HG03135 (cell line): Measurements from ENCODE around the gene FGG.
A peak's percentile ranks its signal among the peaks of the same experiment; 100 is the strongest.

Experiments
- ATAC-seq: cut with Tn5 transposase; IDR thresholded peaks from one replicate; pipeline ENCODE4 v1.9.1; 2021; ENCODE audit warnings: mild to moderate bottlenecking, moderate library complexity; ENCODE audit not compliant: unreplicated experiment

The FGG gene

DNA sequence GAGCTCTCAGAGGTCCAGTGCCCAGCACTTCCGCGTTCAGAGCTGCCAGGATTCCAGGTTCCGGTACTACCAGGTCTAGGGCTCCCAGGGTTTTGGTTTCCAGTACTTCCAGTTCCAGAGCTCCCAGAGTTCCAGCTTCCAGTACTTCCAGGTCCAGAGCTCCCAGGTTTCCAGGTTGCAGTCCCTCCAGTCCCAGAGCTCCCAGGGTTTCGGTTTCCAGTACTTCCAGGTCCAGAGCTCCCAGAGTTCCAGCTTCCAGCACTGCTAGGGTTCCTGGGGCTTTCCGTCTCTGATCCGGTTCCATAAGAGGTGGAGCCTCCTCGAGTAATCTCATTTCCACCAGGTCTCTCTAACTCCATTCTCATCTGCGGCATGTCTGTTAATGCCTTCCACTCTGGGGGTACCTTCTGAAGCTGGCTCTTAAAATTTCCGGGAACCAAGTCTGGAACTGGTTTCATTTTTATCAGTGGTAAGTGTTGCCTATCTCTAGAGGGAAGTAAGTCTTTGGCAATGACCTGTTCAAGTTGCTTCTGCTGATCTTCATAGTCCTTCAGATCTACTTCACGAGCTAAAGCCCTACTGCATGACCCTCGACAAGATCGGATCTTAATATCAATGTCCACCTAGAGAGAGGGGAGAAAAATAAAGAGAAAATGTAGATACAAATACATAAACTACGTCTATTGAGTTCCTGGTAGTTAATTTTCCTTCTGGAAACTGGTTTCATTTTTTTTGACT lies 26.0 kb downstream of the FGG start:
- ATAC-seq = no peak

DNA sequence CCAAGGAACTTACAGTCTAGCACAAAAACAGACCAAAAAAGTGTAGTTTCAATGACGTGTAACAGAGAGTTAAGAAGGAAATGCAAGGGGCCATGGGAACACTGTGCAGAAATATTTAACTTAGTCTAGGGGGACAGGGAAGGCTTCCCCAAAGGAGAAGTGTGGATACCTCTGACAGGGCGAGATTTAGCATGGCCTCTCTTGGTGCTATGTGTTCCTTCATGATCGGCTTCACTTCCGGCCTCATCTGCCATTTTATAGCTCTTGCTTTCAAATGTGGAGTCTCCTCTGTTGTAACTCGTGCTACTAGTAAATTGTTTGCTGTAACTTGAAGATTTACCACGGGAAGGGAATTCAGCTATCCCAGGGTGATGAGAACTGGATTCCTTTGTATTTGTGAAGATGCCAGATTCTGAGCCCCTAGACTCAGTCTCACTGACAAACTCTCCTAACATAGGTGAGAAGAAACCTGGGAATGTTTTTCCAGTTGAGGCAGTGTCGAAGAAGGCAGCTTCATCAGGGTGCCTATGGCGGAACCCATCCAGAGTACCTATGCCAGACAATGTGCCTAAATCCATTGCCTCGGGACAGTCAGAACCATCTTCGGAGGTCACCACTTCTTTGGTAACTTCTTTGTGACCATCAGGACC lies 27.0 kb downstream of the FGG start:
- ATAC-seq = no peak

GRCh38 chr4:154584259-154584658 lies 28.2 kb downstream of the FGG start:
- no peak for ATAC-seq

DNA sequence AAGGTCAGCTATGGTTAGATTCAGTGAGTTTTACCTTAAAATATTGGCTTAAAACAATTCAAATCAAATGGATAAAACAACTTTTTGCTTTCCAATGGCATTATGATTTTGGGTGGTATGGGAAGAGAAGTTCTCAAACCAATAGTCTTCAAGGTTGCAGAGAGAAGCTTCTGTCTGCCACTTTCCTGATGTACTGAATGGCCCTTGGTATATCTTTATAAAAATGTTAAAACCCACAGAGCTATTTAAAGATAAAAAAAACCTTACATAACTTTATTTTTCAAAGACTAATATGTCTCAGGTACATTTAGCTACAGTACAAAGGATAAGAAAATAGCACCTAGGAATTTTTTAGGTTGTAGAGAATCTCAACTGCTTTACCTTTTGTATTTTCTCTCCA lies 28.8 kb downstream of the FGG start:
- no peak for ATAC-seq

DNA sequence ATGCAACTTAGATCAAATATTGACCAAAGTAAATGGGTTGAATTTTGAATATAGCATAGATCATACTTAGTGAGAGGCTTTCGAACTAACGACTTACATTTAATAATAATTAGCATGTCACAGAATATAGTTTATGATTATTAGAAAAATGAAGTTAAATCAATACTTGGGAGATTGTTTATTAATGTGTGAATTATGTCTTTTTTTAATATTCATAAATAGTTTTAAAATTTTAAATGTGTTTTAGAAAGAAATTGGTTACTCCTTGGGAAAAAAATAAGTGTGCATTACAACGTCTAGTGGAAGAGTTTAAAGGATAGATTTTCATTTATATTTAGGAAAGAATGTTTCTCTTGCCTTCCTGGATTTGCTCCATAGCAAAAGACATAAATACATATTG lies 29.2 kb downstream of the FGG start:
- ATAC-seq = no peak

DNA sequence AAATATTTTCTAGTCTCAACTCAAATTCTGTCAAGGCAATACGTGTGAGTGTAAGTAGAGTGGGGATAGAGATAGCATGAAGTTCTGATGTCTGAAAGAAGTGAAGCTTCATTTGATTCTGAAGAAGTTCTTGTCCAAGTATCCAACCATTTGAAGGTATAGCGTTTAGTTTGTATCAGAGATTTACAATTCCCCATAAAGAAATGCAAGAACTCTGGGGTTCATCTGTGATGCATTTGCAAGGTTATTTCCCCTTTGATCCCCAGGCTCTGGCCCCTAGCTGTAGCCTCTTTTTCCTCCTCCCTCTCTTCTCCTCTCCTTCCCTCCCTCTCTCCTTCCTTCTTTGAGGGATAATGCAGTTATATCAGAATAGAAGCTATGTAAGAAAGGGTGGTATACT lies 29.7 kb downstream of the FGG start:
- ATAC-seq = no peak

GRCh38 chr4:154579927-154580326 lies 32.5 kb downstream of the FGG start:
- ATAC-seq = no peak

- no peak for ATAC-seq
Observed at GRCh38 chr4:154578919-154579318, 33.5 kb downstream of the FGG start.

GRCh38 chr4:154577324-154577723 lies 35.1 kb downstream of the FGG start:
- ATAC-seq = no peak

- ATAC-seq = no peak
Observed at GRCh38 chr4:154574311-154574710, 38.1 kb downstream of the FGG start.

DNA sequence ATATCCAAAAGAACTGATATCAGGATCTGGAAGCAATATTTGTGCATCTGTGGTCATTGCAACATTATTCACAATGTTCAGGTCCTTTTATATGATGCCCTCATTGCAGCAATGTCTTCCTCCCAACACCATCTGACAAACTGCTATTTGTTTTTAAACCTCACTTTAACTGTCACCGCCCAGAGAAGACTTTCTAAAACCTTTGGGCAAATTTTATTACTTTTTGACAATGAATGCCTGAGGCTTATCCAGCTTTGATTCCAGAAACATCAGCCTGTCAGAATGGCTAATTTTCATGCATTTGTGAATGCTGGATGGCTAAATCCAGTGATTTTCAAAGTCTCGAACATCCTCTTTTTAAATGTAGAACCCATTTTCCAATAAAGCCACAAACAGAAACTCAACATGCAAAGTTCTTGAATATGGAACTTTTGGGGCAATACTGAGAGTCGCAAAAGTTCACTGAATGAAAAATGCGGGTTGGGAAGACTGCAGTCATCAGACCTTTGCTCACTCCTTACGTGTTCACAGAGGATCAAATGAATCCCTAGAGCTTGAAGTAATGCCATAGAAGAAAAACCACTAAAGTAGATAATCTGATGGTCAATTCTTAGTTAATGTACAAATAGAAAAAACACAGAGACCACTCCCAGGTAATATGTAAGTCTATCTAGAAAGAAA lies 39.1 kb downstream of the FGG start:
- ATAC-seq = no peak

DNA sequence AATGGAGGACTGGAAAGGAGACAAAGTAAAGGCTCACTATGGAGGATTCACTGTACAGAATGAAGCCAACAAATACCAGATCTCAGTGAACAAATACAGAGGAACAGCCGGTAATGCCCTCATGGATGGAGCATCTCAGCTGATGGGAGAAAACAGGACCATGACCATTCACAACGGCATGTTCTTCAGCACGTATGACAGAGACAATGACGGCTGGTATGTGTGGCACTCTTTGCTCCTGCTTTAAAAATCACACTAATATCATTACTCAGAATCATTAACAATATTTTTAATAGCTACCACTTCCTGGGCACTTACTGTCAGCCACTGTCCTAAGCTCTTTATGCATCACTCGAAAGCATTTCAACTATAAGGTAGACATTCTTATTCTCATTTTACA lies 42.9 kb downstream of the FGG start:
- ATAC-seq = no peak

DNA sequence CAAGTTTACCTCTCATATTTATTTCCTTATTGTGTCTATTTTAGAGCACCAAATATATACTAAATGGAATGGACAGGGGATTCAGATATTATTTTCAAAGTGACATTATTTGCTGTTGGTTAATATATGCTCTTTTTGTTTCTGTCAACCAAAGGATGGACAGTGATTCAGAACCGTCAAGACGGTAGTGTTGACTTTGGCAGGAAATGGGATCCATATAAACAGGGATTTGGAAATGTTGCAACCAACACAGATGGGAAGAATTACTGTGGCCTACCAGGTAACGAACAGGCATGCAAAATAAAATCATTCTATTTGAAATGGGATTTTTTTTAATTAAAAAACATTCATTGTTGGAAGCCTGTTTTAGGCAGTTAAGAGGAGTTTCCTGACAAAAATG lies 43.4 kb downstream of the FGG start:
- no peak for ATAC-seq

DNA sequence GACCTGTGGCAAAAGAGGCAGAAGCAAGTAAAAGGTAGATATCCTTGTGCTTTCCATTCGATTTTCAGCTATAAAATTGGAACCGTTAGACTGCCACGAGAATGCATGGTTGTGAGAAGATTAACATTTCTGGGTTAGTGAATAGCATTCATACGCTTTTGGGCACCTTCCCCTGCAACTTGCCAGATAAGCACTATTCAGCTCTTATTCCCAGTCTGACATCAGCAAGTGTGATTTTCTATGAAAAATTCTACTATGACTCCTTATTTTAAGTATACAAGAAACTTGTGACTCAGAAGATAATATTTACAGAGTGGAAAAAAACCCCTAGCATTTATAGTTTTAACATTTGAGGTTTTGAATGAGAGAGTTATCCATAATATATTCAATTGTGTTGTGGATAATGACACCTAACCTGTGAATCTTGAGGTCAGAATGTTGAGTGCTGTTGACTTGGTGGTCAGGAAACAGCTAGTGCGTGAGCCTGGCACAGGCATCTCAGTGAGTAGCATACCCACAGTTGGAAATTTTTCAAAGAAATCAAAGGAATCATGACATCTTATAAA lies 45.7 kb downstream of the FGG start:
- ATAC-seq = no peak

GRCh38 chr4:154565704-154566103 lies 46.8 kb downstream of the FGG start:
- no peak for ATAC-seq

GRCh38 chr4:154564311-154564710 lies 48.1 kb downstream of the FGG start:
- no peak for ATAC-seq

GRCh38 chr4:154562697-154563254 lies 49.7 kb downstream of the FGG start, which contains the start of gene FGB:
Gene FGB (plus strand): TSS chr4:154563011. CDS start chr4:154563019, 8 bp downstream.
- ATAC-seq = no peak

DNA sequence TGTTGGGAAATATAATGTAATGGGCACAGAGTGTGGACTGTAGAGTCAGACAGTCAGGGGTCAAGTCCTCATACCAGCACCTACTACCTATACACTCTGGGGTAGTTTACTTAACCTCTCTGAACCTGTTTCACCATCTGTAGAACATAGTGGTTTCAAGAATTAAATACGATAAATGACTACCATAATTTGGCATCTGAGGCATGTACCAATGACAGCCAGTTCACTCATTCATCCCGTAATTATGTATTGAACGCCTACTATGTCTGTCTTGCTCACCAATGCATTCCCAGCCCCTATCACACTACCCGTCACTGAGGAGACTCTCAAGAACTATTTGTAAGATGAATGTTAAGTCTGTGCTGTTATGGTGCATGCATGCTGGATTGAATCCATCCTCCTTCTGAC lies 51.6 kb downstream of the FGG start:
- ATAC-seq = no peak

- no peak for ATAC-seq
Observed at GRCh38 chr4:154560419-154560801, 52.0 kb downstream of the FGG start.

GRCh38 chr4:154559494-154560418 lies 52.7 kb downstream of the FGG start:
- peak; percentile 68 for ATAC-seq
